ENCODE results near the gene PRKACG. TPM values are rescaled to one million over a fixed set of nuclear protein-coding genes. Genes with fewer than 3 reads are reported as not detected.

PRKACG gene
- total and polyA plus RNA-seq, 2 of the 8 experiments (the other 6 are each of a cell fraction or from before 2014, with no cell fraction given), result not detected

DNA sequence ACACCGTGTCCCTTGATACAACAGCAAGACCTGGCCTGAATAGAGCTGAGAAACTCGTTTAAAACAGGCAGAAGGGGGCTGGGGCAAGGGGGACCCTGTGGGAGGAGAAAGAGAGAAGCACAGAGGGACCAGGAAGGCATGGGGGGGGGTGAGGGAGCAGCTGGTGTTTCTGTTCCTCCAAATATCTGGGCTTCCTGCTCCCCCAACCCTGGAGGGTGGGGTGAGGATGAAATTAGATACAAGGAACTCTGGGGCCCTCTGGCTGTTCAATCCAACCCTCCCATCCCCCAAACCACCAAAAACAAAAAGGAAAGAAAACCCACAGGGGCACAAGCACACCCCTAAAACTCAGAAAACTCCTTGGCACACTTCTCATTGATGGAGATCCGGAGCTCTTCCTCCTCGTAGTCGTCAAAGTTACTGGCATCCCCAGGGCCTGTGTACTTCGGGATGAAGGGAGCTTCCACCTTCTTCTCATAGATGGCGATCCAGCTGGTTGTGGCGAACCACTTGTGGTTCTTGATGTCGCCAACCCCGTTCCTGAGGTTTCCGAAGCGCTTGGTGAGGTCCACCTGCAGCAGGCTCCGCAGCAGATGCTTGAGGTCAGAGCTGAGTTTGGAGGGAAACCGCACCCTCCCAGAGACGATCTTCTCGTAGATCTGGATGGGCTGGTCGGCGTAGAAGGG, 1.1 kb downstream of the PRKACG start (continued):
- TF ChIP-seq, protein P1, sequence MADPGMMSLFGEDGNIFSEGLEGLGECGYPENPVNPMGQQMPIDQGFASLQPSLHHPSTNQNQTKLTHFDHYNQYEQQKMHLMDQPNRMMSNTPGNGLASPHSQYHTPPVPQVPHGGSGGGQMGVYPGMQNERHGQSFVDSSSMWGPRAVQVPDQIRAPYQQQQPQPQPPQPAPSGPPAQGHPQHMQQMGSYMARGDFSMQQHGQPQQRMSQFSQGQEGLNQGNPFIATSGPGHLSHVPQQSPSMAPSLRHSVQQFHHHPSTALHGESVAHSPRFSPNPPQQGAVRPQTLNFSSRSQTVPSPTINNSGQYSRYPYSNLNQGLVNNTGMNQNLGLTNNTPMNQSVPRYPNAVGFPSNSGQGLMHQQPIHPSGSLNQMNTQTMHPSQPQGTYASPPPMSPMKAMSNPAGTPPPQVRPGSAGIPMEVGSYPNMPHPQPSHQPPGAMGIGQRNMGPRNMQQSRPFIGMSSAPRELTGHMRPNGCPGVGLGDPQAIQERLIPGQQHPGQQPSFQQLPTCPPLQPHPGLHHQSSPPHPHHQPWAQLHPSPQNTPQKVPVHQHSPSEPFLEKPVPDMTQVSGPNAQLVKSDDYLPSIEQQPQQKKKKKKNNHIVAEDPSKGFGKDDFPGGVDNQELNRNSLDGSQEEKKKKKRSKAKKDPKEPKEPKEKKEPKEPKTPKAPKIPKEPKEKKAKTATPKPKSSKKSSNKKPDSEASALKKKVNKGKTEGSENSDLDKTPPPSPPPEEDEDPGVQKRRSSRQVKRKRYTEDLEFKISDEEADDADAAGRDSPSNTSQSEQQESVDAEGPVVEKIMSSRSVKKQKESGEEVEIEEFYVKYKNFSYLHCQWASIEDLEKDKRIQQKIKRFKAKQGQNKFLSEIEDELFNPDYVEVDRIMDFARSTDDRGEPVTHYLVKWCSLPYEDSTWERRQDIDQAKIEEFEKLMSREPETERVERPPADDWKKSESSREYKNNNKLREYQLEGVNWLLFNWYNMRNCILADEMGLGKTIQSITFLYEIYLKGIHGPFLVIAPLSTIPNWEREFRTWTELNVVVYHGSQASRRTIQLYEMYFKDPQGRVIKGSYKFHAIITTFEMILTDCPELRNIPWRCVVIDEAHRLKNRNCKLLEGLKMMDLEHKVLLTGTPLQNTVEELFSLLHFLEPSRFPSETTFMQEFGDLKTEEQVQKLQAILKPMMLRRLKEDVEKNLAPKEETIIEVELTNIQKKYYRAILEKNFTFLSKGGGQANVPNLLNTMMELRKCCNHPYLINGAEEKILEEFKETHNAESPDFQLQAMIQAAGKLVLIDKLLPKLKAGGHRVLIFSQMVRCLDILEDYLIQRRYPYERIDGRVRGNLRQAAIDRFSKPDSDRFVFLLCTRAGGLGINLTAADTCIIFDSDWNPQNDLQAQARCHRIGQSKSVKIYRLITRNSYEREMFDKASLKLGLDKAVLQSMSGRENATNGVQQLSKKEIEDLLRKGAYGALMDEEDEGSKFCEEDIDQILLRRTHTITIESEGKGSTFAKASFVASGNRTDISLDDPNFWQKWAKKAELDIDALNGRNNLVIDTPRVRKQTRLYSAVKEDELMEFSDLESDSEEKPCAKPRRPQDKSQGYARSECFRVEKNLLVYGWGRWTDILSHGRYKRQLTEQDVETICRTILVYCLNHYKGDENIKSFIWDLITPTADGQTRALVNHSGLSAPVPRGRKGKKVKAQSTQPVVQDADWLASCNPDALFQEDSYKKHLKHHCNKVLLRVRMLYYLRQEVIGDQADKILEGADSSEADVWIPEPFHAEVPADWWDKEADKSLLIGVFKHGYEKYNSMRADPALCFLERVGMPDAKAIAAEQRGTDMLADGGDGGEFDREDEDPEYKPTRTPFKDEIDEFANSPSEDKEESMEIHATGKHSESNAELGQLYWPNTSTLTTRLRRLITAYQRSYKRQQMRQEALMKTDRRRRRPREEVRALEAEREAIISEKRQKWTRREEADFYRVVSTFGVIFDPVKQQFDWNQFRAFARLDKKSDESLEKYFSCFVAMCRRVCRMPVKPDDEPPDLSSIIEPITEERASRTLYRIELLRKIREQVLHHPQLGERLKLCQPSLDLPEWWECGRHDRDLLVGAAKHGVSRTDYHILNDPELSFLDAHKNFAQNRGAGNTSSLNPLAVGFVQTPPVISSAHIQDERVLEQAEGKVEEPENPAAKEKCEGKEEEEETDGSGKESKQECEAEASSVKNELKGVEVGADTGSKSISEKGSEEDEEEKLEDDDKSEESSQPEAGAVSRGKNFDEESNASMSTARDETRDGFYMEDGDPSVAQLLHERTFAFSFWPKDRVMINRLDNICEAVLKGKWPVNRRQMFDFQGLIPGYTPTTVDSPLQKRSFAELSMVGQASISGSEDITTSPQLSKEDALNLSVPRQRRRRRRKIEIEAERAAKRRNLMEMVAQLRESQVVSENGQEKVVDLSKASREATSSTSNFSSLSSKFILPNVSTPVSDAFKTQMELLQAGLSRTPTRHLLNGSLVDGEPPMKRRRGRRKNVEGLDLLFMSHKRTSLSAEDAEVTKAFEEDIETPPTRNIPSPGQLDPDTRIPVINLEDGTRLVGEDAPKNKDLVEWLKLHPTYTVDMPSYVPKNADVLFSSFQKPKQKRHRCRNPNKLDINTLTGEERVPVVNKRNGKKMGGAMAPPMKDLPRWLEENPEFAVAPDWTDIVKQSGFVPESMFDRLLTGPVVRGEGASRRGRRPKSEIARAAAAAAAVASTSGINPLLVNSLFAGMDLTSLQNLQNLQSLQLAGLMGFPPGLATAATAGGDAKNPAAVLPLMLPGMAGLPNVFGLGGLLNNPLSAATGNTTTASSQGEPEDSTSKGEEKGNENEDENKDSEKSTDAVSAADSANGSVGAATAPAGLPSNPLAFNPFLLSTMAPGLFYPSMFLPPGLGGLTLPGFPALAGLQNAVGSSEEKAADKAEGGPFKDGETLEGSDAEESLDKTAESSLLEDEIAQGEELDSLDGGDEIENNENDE (IDR thresholded peaks at IDR 0.05; ENCODE audit: insufficient replicate concordance, low read length), result no peak
- TF ChIP-seq BCL11A (IDR thresholded peaks at IDR 0.05; ENCODE audit: low read depth in 2 of 2, low read length in 2 of 2) (no peak), BRCA1 (IDR thresholded peaks at IDR 0.05; ENCODE audit: low read depth, low read length) (no peak), EGR1 (IDR thresholded peaks at IDR 0.05; ENCODE audit: borderline replicate concordance, low read depth, low read length) (no peak), POLR2AphosphoS5 (IDR thresholded peaks at IDR 0.05; ENCODE audit: low read depth, low read length) (no peak), RFX5 (IDR thresholded peaks at IDR 0.05; ENCODE audit: borderline replicate concordance, low read depth, low read length) (no peak)

Data from H1 (cell line).